Spleen (tissue), 7 donors: ENCODE data around the gene MTA1.

ENCODE experiments used
- POLR2A ChIP-seq, 3 donors: fragments of 450-650 bp; IDR thresholded peaks; one replicate each; pipeline ENCODE4 v1.5.1; 2017; ENCODE audit warnings: antibody characterized with exemption in 3 of 3, mild to moderate bottlenecking in 1 of 3
- POLR2AphosphoS5 ChIP-seq, 3 donors: sonication (generic); formaldehyde crosslinking; IDR thresholded peaks; one replicate each; pipeline ENCODE4 v1.5.1; 2017; ENCODE audit warnings: antibody characterized with exemption in 3 of 3
- TF ChIP-seq, protein P1 (sequence below), 11 experiments: fragments of 200-600 bp in 7 of 11; fragments of 450-650 bp in 4 of 11; sonication (generic) in 4 of 11; IDR thresholded peaks in 8 of 11; conservative IDR thresholded peaks in 3 of 11; 1 replicate in 7 of 11; 2 replicates in 4 of 11; pipeline versions ENCODE4 v1.4.0 to v1.8.0; 2016 to 2021; ENCODE audit warnings: antibody characterized with exemption in 11 of 11, inconsistent platforms in 4 of 11, mild to moderate bottlenecking in 1 of 11
- donor health status: DM: no; HTN: no; CAD: no; lungs with moderate emphysema.
- donor health status: DM: no; HTN: no; CAD: no.
- donor health status: DM: no; HTN: no; CAD: no.

DNA sequence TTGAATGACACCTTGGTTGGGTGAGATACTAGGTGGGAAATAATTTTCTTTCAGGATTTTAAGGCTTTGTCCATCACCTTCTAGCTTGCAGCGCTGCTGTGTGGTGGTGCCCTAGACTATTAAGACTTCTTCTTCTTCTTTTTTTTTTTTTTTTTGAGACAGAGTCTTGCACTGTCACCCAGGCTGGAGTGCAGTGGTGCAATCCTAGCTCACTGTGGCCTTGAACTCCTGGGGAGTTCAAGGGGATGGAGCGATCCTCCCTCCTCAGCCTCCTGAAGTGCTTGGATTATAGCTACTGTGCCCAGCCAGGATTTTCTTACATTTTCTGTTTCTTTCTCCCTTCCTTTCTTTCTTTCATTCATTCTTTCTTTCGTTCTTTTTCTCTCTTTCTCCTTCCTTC, 10.3 kb upstream of the MTA1 start:
- TF ChIP-seq, protein P1, sequence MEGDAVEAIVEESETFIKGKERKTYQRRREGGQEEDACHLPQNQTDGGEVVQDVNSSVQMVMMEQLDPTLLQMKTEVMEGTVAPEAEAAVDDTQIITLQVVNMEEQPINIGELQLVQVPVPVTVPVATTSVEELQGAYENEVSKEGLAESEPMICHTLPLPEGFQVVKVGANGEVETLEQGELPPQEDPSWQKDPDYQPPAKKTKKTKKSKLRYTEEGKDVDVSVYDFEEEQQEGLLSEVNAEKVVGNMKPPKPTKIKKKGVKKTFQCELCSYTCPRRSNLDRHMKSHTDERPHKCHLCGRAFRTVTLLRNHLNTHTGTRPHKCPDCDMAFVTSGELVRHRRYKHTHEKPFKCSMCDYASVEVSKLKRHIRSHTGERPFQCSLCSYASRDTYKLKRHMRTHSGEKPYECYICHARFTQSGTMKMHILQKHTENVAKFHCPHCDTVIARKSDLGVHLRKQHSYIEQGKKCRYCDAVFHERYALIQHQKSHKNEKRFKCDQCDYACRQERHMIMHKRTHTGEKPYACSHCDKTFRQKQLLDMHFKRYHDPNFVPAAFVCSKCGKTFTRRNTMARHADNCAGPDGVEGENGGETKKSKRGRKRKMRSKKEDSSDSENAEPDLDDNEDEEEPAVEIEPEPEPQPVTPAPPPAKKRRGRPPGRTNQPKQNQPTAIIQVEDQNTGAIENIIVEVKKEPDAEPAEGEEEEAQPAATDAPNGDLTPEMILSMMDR (IDR thresholded peaks at IDR 0.05 in 8 of 11, conservative IDR thresholded peaks at IDR 0.05 in 3 of 11): no peak
- no peak for TF ChIP-seq POLR2AphosphoS5 (IDR thresholded peaks at IDR 0.05)
- TF ChIP-seq POLR2A (IDR thresholded peaks at IDR 0.05): no peak
